ENCODE data around the gene PPP1R12A. TPM values are rescaled to one million over a fixed set of nuclear protein-coding genes. Genes with fewer than 3 reads are reported as not detected.
A peak's percentile ranks its signal among the peaks of the same experiment; 100 is the strongest.

PPP1R12A gene
- total RNA-seq, 1 experiment from 2014 or later: 69.9 TPM

- no peaks in the 10 kb centered on the region for H3F3A ChIP-seq (ENCODE audit: insufficient read depth, low read depth)
- H3K4me3 ChIP-seq: no peak overlapping the region
- no peak overlapping the region for H3K27ac ChIP-seq
- no TSS peak for BruUV-seq (replicated peaks)
- H3K27me3 ChIP-seq (ENCODE audit: insufficient read depth, low read depth): no peaks in the 10 kb centered on the region
- intact Hi-C loops (cut with micrococcal nuclease; ENCODE audit: unreplicated experiment): no loop called here
- no peaks in the 10 kb centered on the region for H3K9me3 ChIP-seq (ENCODE audit: insufficient read depth, low read depth)
- H3K9me2 ChIP-seq (ENCODE audit: insufficient read depth): no peaks in the 10 kb centered on the region; the same call in 1 of the 2 replicates
- H3K79me2 ChIP-seq (ENCODE audit: low read depth): peaks cover 71% of the 10 kb centered on the region
- ChIA-PET CTCF (no interaction called here), POLR2A (ENCODE audit: unreplicated experiment) (no interaction called here)
- H3K4me2 ChIP-seq: no peak overlapping the region
- H2AFZ ChIP-seq: no peak overlapping the region
- TF ChIP-seq CTCF (conservative IDR thresholded peaks at IDR 0.05): no peak
- TF ChIP-seq EZH2 (IDR thresholded peaks at IDR 0.05; ENCODE audit: low read depth): no peak
- H3K4me1 ChIP-seq (replicated peaks; ENCODE audit: insufficient read depth): no peaks in the 10 kb centered on the region
- no peak for DNase-seq
- 0 out of 2 replicates have a peak, but pooled peaks cover 6% of the 10 kb centered on the region for H3K36me3 ChIP-seq (ENCODE audit: low read depth)
- H4K20me1 ChIP-seq (ENCODE audit: insufficient read depth): no peaks in the 10 kb centered on the region; the same call in 1 of the 2 replicates
These were observed 39.8 kb downstream of the PPP1R12A start for GRCh38 chr12:79895071-79895470.

GRCh38 chr12:79891506-79892162 lies 43.3 kb downstream of the PPP1R12A start:
- Histone ChIP-seq H3K9me2 (ENCODE audit: insufficient read depth) (no peaks in the 10 kb centered on the region), H3K4me2 (no peak overlapping the region), H2AFZ (no peak overlapping the region), H3K4me1 (replicated peaks; ENCODE audit: insufficient read depth) (no peaks in the 10 kb centered on the region), H4K20me1 (ENCODE audit: insufficient read depth) (peaks cover 18% of the 10 kb centered on the region; the same call in 1 of the 2 replicates), H3K9me3 (ENCODE audit: insufficient read depth, low read depth) (no peaks in the 10 kb centered on the region), H3F3A (ENCODE audit: insufficient read depth, low read depth) (0 out of 2 replicates have a peak, but pooled peaks cover 4% of the 10 kb centered on the region), H3K27me3 (ENCODE audit: insufficient read depth, low read depth) (no peaks in the 10 kb centered on the region), H3K4me3 (no peak overlapping the region), H3K79me2 (ENCODE audit: low read depth) (peaks cover 69% of the 10 kb centered on the region), H3K27ac (no peak overlapping the region), H3K36me3 (ENCODE audit: low read depth) (0 out of 2 replicates have a peak, but pooled peaks cover under 1% of the 10 kb centered on the region)
- POLR2A ChIA-PET (ENCODE audit: unreplicated experiment): interaction anchor here (1.0 kb wide), 1 partner anchor 849 kb away, joined by 4 read pairs; no protein-coding TSS in a partner anchor
- no peak for TF ChIP-seq CTCF (conservative IDR thresholded peaks at IDR 0.05)
- no peak for TF ChIP-seq EZH2 (IDR thresholded peaks at IDR 0.05; ENCODE audit: low read depth)
- no peak for DNase-seq
- intact Hi-C loops (cut with micrococcal nuclease; ENCODE audit: unreplicated experiment): no loop called here
- CTCF ChIA-PET: no interaction called here
- BruUV-seq (replicated peaks): no TSS peak

GRCh38 chr12:79887890-79888289 lies 47.0 kb downstream of the PPP1R12A start:
- CTCF ChIA-PET: interaction anchor here (0.6 kb wide), 1 partner anchor 272 kb away, joined by 5 read pairs; no protein-coding TSS in a partner anchor
- peaks cover 28% of the 10 kb centered on the region for H4K20me1 ChIP-seq (ENCODE audit: insufficient read depth)
- no peaks in the 10 kb centered on the region for H3K9me3 ChIP-seq (ENCODE audit: insufficient read depth, low read depth)
- DNase-seq: no peak
- H3K4me2 ChIP-seq: no peak overlapping the region
- 0 out of 2 replicates have a peak, but pooled peaks cover 4% of the 10 kb centered on the region for H3F3A ChIP-seq (ENCODE audit: insufficient read depth, low read depth)
- POLR2A ChIA-PET (ENCODE audit: unreplicated experiment): interaction anchor here (0.7 kb wide), 1 partner anchor 73 kb away, joined by 5 read pairs; no protein-coding TSS in a partner anchor
- H3K27me3 ChIP-seq (ENCODE audit: insufficient read depth, low read depth): no peaks in the 10 kb centered on the region
- H3K9me2 ChIP-seq (ENCODE audit: insufficient read depth): no peaks in the 10 kb centered on the region
- H3K79me2 ChIP-seq (ENCODE audit: low read depth): peaks cover 79% of the 10 kb centered on the region
- BruUV-seq (replicated peaks): no TSS peak
- H3K4me3 ChIP-seq: no peak overlapping the region
- intact Hi-C loops (cut with micrococcal nuclease; ENCODE audit: unreplicated experiment): loop anchor here (2.0 to 10.0 kb wide), 2 partner anchors 299 to 377 kb away; no protein-coding TSS in a partner anchor
- H2AFZ ChIP-seq: no peak overlapping the region
- H3K27ac ChIP-seq: peak overlapping the region; percentile 12; the same call in 1 of the 2 replicates
- H3K4me1 ChIP-seq (replicated peaks; ENCODE audit: insufficient read depth): no peaks in the 10 kb centered on the region
- TF ChIP-seq CTCF (conservative IDR thresholded peaks at IDR 0.05): no peak
- TF ChIP-seq EZH2 (IDR thresholded peaks at IDR 0.05; ENCODE audit: low read depth): no peak
- H3K36me3 ChIP-seq (ENCODE audit: low read depth): no peaks in the 10 kb centered on the region

Data from PC-9 (cell line).